Neural cell (in vitro differentiated cells): ENCODE results near the gene MAST4.

ENCODE experiments used
- EP300 ChIP-seq: fragments of 450-650 bp; conservative IDR thresholded peaks from 2 replicates; pipeline ENCODE4 v1.6.1; 2014; ENCODE audit warnings: antibody characterized with exemption, mild to moderate bottlenecking, moderate library complexity; ENCODE audit not compliant: poor library complexity, severe bottlenecking
- EZH2 ChIP-seq: fragments of 200-600, 300-800 bp; shearing (Covaris generic), sonication (generic); IDR thresholded peaks from 2 replicates; pipeline ENCODE4 v1.6.1; 2014; ENCODE audit warnings: antibody characterized with exemption, low read length, borderline replicate concordance, mild to moderate bottlenecking; ENCODE audit not compliant: insufficient read depth, poor library complexity, severe bottlenecking
- MXI1 ChIP-seq: fragments of 450-650 bp; conservative IDR thresholded peaks from 2 replicates; pipeline ENCODE4 v1.6.1; 2014; ENCODE audit warnings: antibody characterized with exemption, mild to moderate bottlenecking; ENCODE audit not compliant: poor library complexity, severe bottlenecking
- POLR2AphosphoS5 ChIP-seq: IDR thresholded peaks from 2 replicates; pipeline ENCODE4 v1.6.1; 2012
- RAD21 ChIP-seq: fragments of 450-650 bp; conservative IDR thresholded peaks from 2 replicates; pipeline ENCODE4 v1.6.1; 2014; ENCODE audit warnings: antibody characterized with exemption, mild to moderate bottlenecking, moderate library complexity
- REST ChIP-seq: IDR thresholded peaks from 2 replicates; pipeline ENCODE4 v1.6.1; 2012; ENCODE audit warnings: borderline replicate concordance
- SMC3 ChIP-seq: fragments of 450-650 bp; conservative IDR thresholded peaks from 2 replicates; pipeline ENCODE4 v1.6.1; 2014; ENCODE audit warnings: antibody characterized with exemption, mild to moderate bottlenecking, moderate library complexity; ENCODE audit not compliant: poor library complexity
- TAF1 ChIP-seq: IDR thresholded peaks from 2 replicates; pipeline ENCODE4 v1.6.1; 2012; ENCODE audit warnings: low read depth
- TF ChIP-seq, protein P1 (sequence below): fragments of 450-650 bp; IDR thresholded peaks from 2 replicates; pipeline ENCODE4 v1.5.1; 2014; ENCODE audit warnings: antibody characterized with exemption, mild to moderate bottlenecking, moderate library complexity; ENCODE audit not compliant: poor library complexity, severe bottlenecking

- TF ChIP-seq, protein P1, sequence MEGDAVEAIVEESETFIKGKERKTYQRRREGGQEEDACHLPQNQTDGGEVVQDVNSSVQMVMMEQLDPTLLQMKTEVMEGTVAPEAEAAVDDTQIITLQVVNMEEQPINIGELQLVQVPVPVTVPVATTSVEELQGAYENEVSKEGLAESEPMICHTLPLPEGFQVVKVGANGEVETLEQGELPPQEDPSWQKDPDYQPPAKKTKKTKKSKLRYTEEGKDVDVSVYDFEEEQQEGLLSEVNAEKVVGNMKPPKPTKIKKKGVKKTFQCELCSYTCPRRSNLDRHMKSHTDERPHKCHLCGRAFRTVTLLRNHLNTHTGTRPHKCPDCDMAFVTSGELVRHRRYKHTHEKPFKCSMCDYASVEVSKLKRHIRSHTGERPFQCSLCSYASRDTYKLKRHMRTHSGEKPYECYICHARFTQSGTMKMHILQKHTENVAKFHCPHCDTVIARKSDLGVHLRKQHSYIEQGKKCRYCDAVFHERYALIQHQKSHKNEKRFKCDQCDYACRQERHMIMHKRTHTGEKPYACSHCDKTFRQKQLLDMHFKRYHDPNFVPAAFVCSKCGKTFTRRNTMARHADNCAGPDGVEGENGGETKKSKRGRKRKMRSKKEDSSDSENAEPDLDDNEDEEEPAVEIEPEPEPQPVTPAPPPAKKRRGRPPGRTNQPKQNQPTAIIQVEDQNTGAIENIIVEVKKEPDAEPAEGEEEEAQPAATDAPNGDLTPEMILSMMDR, result no peak
- no peak for TF ChIP-seq EZH2
- TF ChIP-seq POLR2AphosphoS5, result no peak
- TF ChIP-seq REST, result no peak
- no peak for TF ChIP-seq TAF1
- TF ChIP-seq EP300, result no peak
- no peak for TF ChIP-seq SMC3
- TF ChIP-seq RAD21, result no peak
- no peak for TF ChIP-seq MXI1
Measured at GRCh38 chr5:67154556-67155206, 558.5 kb downstream of the MAST4 start.
